ENCODE data around the gene NHLH2.

NHLH2 gene

DNA sequence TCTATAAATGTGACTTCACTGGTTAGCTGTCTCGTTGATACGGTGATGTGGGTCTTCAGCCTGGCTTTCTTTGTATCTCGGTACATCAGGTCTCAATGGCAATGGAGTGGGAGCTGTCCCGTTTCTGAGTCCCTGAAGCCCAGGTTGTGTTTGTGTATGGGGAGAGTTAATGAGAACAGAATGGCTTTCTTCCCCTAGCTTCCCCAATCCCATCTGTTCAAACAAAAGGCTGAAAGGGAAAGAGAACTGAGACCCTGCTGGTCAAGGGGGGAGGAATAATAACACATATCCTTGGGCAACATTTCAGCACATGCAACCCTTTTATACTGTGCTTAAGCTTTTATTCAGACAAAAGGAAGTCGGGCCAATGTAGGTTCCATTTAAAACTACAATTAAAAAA lies 44.0 kb downstream of the NHLH2 start:
- DNase-seq = no peak

DNA sequence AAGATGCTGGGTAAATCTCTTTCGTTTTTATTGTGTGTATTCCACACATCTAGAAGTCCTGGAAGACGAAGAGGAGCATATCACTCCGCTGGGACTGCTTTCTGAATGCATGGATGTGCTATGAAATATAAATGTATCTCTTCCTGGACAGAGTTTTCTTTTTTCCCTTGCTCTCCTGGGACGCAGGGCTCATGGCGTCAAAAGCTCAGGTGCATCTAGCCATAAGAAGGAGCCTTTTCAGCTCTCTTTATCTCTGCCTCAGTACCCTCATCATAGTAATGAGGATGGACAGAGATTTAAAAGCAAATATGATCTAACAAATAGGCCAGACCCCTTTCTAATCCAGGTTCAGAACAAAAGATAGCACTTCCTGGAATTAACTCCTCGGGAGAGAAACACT lies 44.9 kb downstream of the NHLH2 start:
- no peak for DNase-seq

- no peak for DNase-seq
Observed at GRCh38 chr1:115794976-115795639, 45.8 kb downstream of the NHLH2 start.

DNA sequence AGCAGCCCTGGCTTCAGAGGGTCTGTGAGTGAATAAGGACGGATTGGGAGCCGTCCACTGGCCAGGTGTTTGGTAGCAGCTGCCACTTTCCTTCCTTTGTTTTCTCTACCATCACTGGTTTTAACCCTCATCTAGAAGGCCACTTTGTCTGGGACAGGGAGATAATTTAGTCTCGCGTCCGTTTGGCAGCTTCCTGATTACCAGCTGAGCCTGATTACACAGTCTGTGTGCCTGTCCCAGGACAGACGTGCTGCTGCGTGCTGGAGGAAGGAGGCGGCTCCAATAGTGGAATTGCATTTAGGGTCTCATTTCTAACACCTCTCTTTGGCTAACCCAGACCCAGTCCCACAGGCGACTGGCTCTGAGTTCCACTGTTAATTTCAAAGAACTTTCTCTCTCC lies 47.8 kb downstream of the NHLH2 start:
- no peak for DNase-seq

DNA sequence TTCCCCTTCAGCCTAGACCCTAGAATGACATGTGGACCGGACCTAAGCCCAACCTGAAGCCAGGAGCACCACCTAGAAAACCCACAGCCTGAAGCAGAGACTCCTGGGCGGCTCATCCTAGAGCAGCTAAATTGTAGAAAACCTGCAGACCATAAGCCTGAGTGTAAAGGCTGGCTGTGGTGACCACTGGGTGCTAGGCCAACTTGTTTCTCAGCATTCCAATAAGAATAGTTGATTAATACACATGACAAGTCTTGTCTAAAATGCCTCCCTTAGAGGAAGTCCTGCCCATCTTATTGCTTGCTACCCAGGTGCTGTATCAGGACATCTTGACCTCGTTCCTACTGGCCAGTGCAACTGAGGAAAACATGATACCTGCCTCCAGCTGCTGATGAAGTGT lies 49.1 kb downstream of the NHLH2 start:
- DNase-seq = no peak

- no peak for DNase-seq
Observed at GRCh38 chr1:115790846-115791245, 50.1 kb downstream of the NHLH2 start.

- DNase-seq = no peak
Observed at GRCh38 chr1:115790356-115790755, 50.6 kb downstream of the NHLH2 start.
